ENCODE results near the gene NKX2-1. TPM values are rescaled to one million over a fixed set of nuclear protein-coding genes. Genes with fewer than 3 reads are reported as not detected.

The NKX2-1 gene
- total and polyA plus RNA-seq, 2 of the 13 experiments (the other 11 are each of a cell fraction or from before 2014, with no cell fraction given), result not detected

GRCh38 chr14:36520601-36521525 lies 831 bp upstream of the NKX2-1 start (continued):
- TF ChIP-seq ZSCAN5A (CRISPR knock-in tag; IDR thresholded peaks at IDR 0.05; ENCODE audit: borderline replicate concordance) (no peak), PHF5A (CRISPR knock-in tag; IDR thresholded peaks at IDR 0.05; ENCODE audit: low read depth, unreplicated experiment) (no peak), NR1H2 (CRISPR knock-in tag; IDR thresholded peaks at IDR 0.05; ENCODE audit: borderline replicate concordance, low read depth) (0 out of 2 replicates have a peak, but pooled peaks have one; percentile 40), ZNF251 (CRISPR knock-in tag; IDR thresholded peaks at IDR 0.05) (no peak), ZNF224 (CRISPR knock-in tag; IDR thresholded peaks at IDR 0.05) (no peak), ZNF136 (CRISPR knock-in tag; IDR thresholded peaks at IDR 0.05; ENCODE audit: low read depth) (no peak), ZSCAN25 (CRISPR knock-in tag; IDR thresholded peaks at IDR 0.05) (no peak), ZNF138 (CRISPR knock-in tag; IDR thresholded peaks at IDR 0.05; ENCODE audit: low read depth) (no peak), MTF2 (CRISPR knock-in tag; IDR thresholded peaks at IDR 0.05; ENCODE audit: borderline replicate concordance) (peak; percentile 99), SNAPC4 (CRISPR knock-in tag; IDR thresholded peaks at IDR 0.05) (no peak), MXI1 (IDR thresholded peaks at IDR 0.05; ENCODE audit: borderline replicate concordance, low read depth, low read length) (no peak), THRA (CRISPR knock-in tag; IDR thresholded peaks at IDR 0.05; ENCODE audit: borderline replicate concordance) (0 out of 2 replicates have a peak, but pooled peaks have one; percentile 19), IRF2 (CRISPR knock-in tag; IDR thresholded peaks at IDR 0.05) (no peak), ZBTB46 (CRISPR knock-in tag; IDR thresholded peaks at IDR 0.05; ENCODE audit: borderline replicate concordance) (no peak), HMGA1 (CRISPR knock-in tag; conservative IDR thresholded peaks at IDR 0.05) (no peak), PBX2 (CRISPR knock-in tag; IDR thresholded peaks at IDR 0.05) (no peak), ZNF879 (CRISPR knock-in tag; IDR thresholded peaks at IDR 0.05) (0 out of 2 replicates have a peak, but pooled peaks have one; percentile 48)

Data from HepG2 (cell line).